Duodenal mucosa (tissue), 2 donors: ENCODE results near the gene SECISBP2L.
A peak's percentile ranks its signal among the peaks of the same experiment; 100 is the strongest.

ENCODE experiments used
- H3K27ac ChIP-seq: one replicate; pipeline ENCODE4 v1.7.0; 2013; ENCODE audit warnings: low read depth, low read length
- H3K27me3 ChIP-seq, 2 donors: one replicate each; pipeline ENCODE4 v1.7.0; 2013; ENCODE audit warnings: low read length in 2 of 2, control low read depth in 1 of 2; ENCODE audit not compliant: insufficient read depth in 2 of 2, control insufficient read depth in 1 of 2
- H3K36me3 ChIP-seq, 2 donors: one replicate each; pipeline ENCODE4 v1.7.0; 2013; ENCODE audit warnings: low read length in 2 of 2, control low read depth in 1 of 2; ENCODE audit not compliant: insufficient read depth in 2 of 2, control insufficient read depth in 1 of 2
- H3K4me1 ChIP-seq, 2 donors: one replicate each; pipeline ENCODE4 v1.7.0; 2013; ENCODE audit warnings: low read length in 2 of 2, control low read depth in 1 of 2; ENCODE audit not compliant: insufficient read depth in 2 of 2, control insufficient read depth in 1 of 2
- H3K4me3 ChIP-seq, 2 donors: one replicate each; pipeline ENCODE4 v1.7.0; 2013; ENCODE audit warnings: low read length in 2 of 2, low read depth in 1 of 2
- H3K9ac ChIP-seq, 2 donors: one replicate each; pipeline ENCODE4 v1.7.0; 2013; ENCODE audit warnings: low read length in 2 of 2, low read depth in 1 of 2
- H3K9me3 ChIP-seq, 2 donors: one replicate each; pipeline ENCODE4 v1.7.0; 2013; ENCODE audit warnings: low read length in 2 of 2, control low read depth in 1 of 2; ENCODE audit not compliant: control insufficient read depth in 1 of 2

The SECISBP2L gene

GRCh38 chr15:48967336-48967735 lies 78.9 kb downstream of the SECISBP2L start:
- Histone ChIP-seq H3K9ac (no peak overlapping the region), H3K27ac (no peak overlapping the region)

GRCh38 chr15:48966595-48967301 lies 79.5 kb downstream of the SECISBP2L start:
- no peaks in the 10 kb centered on the region for H3K36me3 ChIP-seq
- no peak overlapping the region for H3K27ac ChIP-seq
- peaks cover 19% of the 10 kb centered on the region in 2 donors for H3K4me1 ChIP-seq
- peaks cover 21 to 47% of the 10 kb centered on the region in 2 donors for H3K27me3 ChIP-seq
- H3K9ac ChIP-seq: no peak overlapping the region
- H3K9me3 ChIP-seq: no peaks in the 10 kb centered on the region
- H3K4me3 ChIP-seq: no peak overlapping the region

More at GRCh38 chr15:48967336-48967735, 78.9 kb downstream of the SECISBP2L start:
- Histone ChIP-seq H3K36me3 (no peaks in the 10 kb centered on the region), H3K27me3 (peaks cover 17 to 45% of the 10 kb centered on the region in 2 donors), H3K9me3 (no peaks in the 10 kb centered on the region), H3K4me1 (peaks cover 19% of the 10 kb centered on the region in 2 donors), H3K4me3 (no peak overlapping the region)

- Histone ChIP-seq H3K36me3 (no peaks in the 10 kb centered on the region), H3K9ac (no peak overlapping the region), H3K9me3 (no peaks in the 10 kb centered on the region), H3K27me3 (peaks cover 21 to 51% of the 10 kb centered on the region in 2 donors), H3K4me3 (no peak overlapping the region), H3K4me1 (peaks cover 19% of the 10 kb centered on the region in 2 donors), H3K27ac (no peak overlapping the region)
These were observed 80.3 kb downstream of the SECISBP2L start for GRCh38 chr15:48965972-48966371.

DNA sequence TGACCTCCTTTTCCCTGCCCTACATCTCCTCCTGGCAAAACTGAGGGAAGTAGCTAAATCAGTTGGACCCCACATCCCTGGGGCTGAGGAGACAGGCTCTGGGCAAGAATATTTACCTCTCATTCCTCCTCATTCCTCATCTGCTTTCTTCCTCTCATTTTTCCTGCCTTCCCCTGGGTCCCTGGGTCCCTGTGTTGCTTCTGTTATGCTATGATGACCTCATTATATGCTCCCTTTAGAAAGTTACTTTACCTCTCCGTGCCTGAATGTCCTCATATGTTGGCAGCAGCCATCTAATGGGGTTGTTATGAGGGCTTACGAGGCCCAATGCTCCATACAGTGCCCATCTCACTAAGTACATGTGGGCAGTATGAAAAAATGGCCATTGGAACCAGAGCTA lies 81.3 kb downstream of the SECISBP2L start:
- no peaks in the 10 kb centered on the region for H3K36me3 ChIP-seq
- peaks cover 19% of the 10 kb centered on the region in 2 donors for H3K4me1 ChIP-seq
- H3K9ac ChIP-seq: no peak overlapping the region
- no peaks in the 10 kb centered on the region for H3K9me3 ChIP-seq
- no peak overlapping the region for H3K4me3 ChIP-seq
- peaks cover 21 to 50% of the 10 kb centered on the region in 2 donors for H3K27me3 ChIP-seq
- H3K27ac ChIP-seq: no peak overlapping the region

- no peaks in the 10 kb centered on the region for H3K9me3 ChIP-seq
- no peaks in the 10 kb centered on the region for H3K36me3 ChIP-seq
- H3K4me3 ChIP-seq: peak within 1 kb of the TSS; percentile 65 to 73
- no peak within 1 kb of the TSS for H3K27ac ChIP-seq
- H3K9ac ChIP-seq: peak within 1 kb of the TSS in 1 of 2 donors; percentile 10
- peaks cover 21 to 40% of the 10 kb centered on the region in 2 donors for H3K27me3 ChIP-seq
- peaks cover 19% of the 10 kb centered on the region in 2 donors for H3K4me1 ChIP-seq
These were observed 82.6 kb downstream of the SECISBP2L start, which contains the start of gene SHC4 for GRCh38 chr15:48963524-48964113. Gene SHC4 (minus strand): TSS chr15:48963919. CDS start chr15:48963015, 904 bp downstream.

DNA sequence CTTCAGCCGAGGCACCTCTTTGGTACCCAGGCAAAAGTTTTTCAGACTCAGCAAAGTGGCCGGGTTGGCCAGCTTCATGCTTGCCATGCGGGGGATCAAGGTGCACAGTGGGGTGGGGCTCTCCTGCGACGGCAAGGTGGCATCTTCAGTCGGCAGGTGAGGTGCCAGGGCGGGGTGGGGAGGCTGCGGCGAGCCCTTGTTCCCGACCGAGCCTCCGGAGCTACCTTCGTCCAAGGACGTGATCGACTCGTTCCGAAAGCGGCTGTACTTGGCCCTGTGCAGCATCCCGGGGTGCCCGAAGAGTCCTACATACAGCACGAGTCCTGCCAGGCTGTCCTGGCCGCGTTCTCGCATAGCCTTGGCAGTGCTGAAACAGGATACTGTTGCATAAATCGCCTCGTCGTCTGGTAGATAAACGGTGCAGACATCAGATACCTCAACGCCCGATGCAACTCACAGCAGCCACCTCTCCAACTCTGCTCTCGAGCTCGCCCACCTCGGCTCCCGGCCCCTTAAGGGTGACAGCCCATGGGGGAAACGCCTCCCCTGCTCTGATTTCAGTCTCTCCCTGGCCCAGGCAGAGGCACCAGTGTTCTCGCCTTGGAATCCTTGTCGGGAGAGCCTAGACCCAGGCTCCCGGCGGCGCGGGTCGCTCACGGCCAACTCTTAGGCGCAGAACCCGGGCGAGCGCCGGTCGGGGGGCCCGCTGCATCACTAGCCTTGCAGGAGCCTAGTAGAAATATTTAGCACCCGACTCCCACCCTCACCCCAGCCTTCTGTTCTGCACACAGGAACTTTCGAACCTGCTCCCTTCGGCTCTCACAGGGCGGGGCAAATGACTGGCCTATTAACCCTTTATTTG lies 83.4 kb downstream of the SECISBP2L start:
- Histone ChIP-seq H3K27me3 (peaks cover 21 to 40% of the 10 kb centered on the region in 2 donors), H3K4me3 (peak overlapping the region; percentile 65 to 73), H3K27ac (no peak overlapping the region), H3K9me3 (no peaks in the 10 kb centered on the region), H3K4me1 (peaks cover 19% of the 10 kb centered on the region in 2 donors), H3K9ac (no peak overlapping the region), H3K36me3 (no peaks in the 10 kb centered on the region)

DNA sequence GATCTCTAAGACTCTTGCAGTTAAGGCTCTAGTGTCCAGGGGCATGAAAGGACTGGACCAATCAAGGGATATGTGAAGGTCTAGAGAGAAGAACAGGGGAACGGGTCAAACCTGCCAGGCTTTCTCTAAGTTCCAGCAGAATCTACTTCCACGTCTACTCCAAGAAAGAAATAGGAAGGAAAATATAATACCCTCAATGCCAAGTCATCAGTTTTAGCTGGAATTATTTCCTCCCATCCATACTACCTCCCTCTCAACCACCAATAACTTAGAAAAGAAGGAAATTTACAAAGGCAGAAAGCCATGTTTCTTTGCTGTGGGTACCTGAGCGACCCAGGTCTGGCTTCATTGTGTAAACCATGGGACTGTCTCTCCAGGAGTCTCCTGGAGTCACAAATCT lies 90.3 kb downstream of the SECISBP2L start:
- Histone ChIP-seq H3K4me1 (no peaks in the 10 kb centered on the region), H3K27me3 (no peaks in the 10 kb centered on the region), H3K27ac (no peak overlapping the region)

DNA sequence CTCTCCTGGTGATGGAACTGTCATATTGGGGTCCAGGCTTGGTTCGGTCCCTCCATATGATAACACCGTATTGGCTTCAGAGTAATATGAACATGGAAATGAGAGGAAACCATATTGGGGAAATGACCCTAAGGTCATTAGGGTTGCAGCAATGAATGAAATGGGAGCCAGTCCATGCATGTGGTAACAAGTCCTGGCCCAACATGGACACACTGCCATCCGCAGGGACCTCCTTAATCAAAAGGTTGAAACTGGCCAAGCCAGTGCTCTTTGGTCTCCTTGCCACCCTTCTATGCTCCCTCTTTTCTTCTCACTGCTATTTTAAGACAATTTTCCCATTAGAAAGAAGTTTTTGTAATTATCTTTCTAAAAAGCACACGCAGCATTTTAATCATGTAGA lies 90.9 kb downstream of the SECISBP2L start:
- Histone ChIP-seq H3K27me3 (no peaks in the 10 kb centered on the region), H3K9ac (no peak overlapping the region), H3K4me1 (no peaks in the 10 kb centered on the region), H3K36me3 (no peaks in the 10 kb centered on the region), H3K27ac (no peak overlapping the region), H3K9me3 (no peaks in the 10 kb centered on the region), H3K4me3 (no peak overlapping the region)

More for the DNA sequence above, 90.3 kb downstream of the SECISBP2L start:
- Histone ChIP-seq H3K9me3 (no peaks in the 10 kb centered on the region), H3K4me3 (no peak overlapping the region), H3K9ac (no peak overlapping the region), H3K36me3 (no peaks in the 10 kb centered on the region)

DNA sequence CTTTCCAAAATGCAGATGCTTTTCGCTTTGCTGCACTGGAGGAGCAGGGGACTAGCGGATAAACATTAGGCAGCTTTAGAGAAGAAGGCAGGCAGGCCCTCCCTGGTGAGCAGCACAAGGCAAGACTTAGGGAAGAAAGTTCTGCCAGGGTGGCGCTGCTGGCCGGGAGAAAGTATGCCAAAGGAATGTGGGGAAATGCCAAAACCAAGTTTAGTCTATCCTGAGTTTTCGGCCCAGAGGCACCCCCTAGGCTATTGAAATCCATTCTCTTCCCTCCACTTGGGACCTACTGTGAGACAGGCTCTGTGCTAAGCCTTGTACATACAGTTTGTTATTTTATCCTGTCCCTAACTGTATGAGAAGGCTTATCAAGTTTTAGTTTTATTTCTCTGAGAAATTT lies 91.7 kb downstream of the SECISBP2L start:
- Histone ChIP-seq H3K9ac (no peak overlapping the region), H3K27me3 (no peaks in the 10 kb centered on the region), H3K27ac (no peak overlapping the region), H3K36me3 (no peaks in the 10 kb centered on the region), H3K4me1 (no peaks in the 10 kb centered on the region), H3K9me3 (no peaks in the 10 kb centered on the region), H3K4me3 (no peak overlapping the region)

DNA sequence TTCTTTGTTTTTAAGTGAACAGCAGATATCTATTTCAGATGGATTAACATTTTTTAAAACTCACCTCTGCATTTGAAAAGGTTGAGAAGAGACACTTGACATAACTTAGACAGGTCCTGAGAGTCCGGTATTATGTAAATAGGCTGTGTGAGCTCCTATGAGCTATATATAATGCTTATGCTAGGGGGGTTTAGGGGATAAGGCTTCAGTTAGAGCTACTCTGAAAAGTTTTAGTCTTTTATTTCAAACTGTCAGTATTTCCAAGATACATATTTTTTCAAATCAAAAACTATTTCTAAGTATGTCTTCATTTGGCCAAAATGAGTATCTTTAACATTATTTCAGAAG lies 99.4 kb downstream of the SECISBP2L start:
- no peak overlapping the region for H3K4me3 ChIP-seq
- no peaks in the 10 kb centered on the region for H3K36me3 ChIP-seq
- no peak overlapping the region for H3K27ac ChIP-seq
- H3K4me1 ChIP-seq: no peaks in the 10 kb centered on the region
- H3K27me3 ChIP-seq: no peaks in the 10 kb centered on the region
- H3K9ac ChIP-seq: no peak overlapping the region
- H3K9me3 ChIP-seq: no peaks in the 10 kb centered on the region
